ENCODE data around the gene IRF9.
"Not testable (repeated sequence)": the region's sequence is repeated elsewhere in the genome, so short reads cannot be mapped to it uniquely, and the experiment has no call there.

IRF9 gene

DNA sequence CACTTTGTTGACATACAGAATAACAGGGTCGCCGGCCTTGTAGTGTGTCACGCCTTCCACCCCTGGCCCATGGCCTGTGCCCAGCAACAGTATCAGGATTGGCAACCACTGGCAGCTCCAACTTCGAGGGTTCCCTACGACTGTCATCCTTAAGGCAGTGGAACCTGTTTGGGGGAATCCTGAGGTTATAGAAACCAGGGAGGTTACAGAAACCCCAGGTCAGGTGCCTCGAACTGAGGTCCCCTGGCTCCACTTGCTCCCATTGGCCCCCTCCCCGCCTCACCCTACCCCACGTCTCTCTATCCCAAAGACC lies 33.8 kb downstream of the IRF9 start:
- no peak for DNase-seq (ENCODE audit: low spot score)

- DNase-seq (ENCODE audit: low spot score) = peak; percentile 85
Observed at GRCh38 chr14:24195186-24196070, 34.4 kb downstream of the IRF9 start, which contains the start of gene TM9SF1. TM9SF1 (minus strand) TSS chr14:24195441; CDS start chr14:24195019, 422 bp downstream.

DNA sequence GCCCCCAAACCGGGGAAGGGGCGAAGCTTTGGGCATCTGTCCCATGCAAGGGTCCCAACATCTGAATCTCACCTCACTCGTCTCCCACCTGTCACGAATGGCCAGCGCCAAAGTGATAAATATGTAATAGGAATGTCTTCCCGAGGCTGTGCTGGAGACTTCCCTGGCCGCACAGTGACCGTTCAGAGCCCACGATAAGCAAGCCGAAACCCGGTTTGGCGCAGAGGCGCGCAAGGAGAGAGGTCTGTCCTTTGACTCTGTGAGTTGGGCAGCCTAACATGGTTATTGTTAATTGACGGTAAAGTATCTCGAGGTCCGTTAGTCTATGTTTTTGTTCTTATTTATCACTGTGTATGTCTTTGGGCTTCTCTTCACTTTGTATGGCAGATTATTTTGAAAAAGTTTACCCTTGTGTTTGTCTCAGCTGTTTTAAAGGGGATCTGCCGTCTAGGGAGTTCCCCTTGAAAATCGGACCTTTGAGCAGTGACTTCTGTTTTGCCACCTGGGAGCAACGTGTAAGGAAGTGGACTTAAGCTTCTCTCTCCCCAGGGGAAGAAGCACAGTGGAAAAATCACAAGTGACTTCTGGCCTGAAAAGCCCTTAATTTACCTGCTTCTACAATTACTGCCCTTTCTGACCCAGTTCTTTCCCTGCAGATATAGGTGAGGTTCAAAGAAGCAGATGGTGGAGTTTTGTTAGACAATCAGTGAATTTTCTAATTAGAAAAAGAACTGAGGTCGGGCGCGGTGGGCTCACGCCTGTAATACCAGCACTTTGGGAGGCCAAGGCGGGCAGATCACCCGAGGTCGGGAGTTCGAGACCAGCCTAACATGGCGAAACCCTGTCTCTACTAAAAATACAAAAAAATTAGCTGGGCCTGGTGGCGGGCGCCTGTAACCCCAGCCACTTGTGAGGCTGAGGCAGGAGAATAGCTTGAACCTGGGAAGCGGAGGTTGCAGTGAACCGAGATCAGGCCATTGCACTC lies 35.3 kb downstream of the IRF9 start:
- DNase-seq (ENCODE audit: low spot score) = no peak

- no peak for DNase-seq (ENCODE audit: low spot score)
Observed at GRCh38 chr14:24197056-24197450, 36.0 kb downstream of the IRF9 start.

GRCh38 chr14:24198814-24199524 lies 37.9 kb downstream of the IRF9 start:
- DNase-seq (ENCODE audit: low spot score) = no peak

DNA sequence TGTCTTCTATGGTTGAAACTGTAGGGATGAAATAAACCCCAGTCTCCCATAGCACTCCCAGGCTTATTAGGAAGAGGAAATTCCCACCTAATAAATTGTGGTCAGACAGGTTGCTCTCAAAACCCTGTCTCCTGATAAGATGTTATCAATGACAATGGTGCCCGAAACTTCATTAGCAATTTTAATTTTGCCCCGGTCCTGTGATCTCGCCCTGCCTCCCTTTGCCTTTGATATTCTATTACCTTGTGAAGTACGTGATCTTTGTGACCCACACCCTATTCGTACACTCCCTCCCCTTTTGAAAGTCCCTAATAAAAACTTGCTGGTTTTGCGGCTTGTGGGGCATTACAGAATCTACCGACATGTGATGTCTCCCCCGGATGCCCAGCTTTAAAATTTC lies 41.5 kb downstream of the IRF9 start:
- DNase-seq (ENCODE audit: low spot score) = not testable (repeated sequence)

GRCh38 chr14:24203249-24203886 lies 42.3 kb downstream of the IRF9 start:
- not testable (repeated sequence) for DNase-seq (ENCODE audit: low spot score)

DNA sequence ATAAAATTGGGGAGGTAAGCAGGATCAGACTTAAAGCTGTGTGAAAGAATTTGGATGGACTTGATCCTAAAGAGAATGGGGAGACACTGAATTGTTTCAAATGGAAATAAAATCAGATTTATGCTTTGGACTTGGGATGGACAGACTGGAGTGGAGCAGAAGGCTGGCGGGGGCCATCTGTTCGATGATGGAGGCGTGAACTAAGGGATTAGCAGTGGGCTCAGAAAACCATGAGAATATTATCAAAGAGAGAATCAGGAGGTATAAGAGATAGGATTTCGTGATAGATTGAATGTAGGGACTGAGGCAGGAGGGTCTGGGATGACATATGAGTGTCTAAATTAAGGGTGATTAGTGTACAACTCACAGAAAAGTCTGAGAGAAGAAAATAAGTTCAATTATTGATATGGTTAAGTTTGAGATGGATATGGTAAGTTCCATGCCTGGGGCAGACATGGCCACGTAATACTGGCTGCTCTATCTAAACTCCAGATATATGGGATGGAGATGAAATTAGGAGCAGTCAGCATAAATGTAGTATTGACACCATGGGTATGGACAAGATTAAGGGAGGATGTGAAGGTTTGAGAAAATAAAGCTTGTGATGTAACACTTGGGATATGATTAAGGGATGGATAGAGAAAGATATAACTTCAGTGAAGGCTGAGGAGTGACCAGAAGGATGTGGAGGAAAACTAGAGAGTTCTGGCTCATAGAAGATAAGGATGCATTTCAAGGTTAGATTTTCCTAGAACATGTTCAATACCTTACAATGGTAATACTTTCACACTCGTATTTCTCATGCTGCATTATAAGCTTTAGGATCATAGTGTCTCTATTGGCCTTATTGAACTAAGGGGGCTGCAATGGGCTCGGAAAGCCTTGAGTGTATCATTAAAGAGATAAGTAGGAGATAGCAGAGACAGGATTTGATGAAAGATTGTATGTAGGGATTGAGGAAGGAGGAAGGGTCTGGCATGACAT lies 43.4 kb downstream of the IRF9 start:
- DNase-seq (ENCODE audit: low spot score) = no peak

DNA sequence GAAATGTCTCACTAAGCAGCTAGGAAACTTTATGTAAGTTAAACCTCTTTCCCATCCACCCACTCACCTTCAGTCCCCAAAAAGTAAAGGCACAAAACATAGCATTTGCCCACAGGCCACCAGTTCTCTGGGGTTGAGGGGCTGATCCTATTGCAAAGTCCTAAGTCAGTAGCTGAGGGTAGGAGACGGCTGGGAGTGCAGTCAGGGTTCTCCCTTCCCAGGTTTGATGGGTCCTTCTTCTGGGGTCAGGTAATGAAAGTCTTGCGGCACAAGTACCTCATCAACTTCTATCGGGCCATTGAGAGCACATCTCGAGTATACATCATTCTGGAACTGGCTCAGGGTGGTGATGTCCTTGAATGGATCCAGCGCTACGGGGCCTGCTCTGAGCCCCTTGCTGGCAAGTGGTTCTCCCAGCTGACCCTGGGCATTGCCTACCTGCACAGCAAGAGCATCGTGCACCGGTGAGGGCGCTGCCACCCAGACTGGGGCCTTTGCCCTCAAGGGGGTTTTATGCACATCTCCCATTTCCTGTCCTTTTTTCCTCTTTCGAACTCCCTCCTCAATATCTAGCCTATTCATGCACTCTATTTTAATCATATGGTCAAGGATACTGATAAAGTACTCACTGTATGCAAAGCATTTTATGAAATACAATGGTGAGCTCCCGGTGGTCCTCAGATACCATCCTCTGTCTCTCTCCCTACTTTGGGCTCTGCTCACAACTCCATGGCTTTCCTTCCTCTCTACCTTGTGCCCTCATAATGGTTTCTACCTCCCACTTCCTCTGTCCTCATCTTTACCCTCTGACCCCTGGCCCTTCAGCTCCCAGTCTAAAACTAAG lies 45.4 kb downstream of the IRF9 start:
- no peak for DNase-seq (ENCODE audit: low spot score)

DNA sequence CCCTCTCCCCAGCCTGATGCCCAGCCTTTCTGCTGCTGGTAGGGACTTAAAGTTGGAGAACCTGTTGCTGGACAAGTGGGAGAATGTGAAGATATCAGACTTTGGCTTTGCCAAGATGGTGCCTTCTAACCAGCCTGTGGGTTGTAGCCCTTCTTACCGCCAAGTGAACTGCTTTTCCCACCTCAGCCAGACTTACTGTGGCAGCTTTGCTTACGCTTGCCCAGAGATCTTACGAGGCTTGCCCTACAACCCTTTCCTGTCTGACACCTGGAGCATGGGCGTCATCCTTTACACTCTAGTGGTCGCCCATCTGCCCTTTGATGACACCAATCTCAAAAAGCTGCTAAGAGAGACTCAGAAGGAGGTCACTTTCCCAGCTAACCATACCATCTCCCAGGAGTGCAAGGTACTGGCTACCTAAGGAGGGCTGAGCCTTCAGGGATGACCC lies 46.1 kb downstream of the IRF9 start:
- no peak for DNase-seq (ENCODE audit: low spot score)

- DNase-seq (ENCODE audit: low spot score) = no peak
Observed at GRCh38 chr14:24207625-24208024, 46.6 kb downstream of the IRF9 start.

DNA sequence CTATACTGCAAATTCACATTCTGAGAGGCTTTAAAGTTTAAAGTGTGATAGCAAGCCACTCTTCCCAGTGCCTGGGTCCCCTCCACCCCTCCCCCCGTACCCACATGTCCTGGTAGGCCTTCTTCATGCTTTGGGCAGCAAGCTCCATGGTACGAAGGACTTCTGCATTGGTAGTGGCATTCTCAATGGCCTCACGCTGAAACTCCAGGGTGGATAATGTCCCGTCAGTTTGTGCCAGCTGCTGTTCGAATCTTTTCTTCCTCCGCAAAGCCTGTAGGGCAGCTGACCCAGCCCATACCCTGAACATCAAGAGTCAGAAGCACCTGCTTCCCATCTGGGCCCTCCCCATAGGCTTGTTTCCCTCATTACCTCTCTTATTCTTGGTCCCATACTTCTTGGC lies 50.2 kb downstream of the IRF9 start:
- DNase-seq (ENCODE audit: low spot score) = no peak

GRCh38 chr14:24212924-24213865 lies 52.1 kb downstream of the IRF9 start, which contains the start of gene CHMP4A:
CHMP4A (minus strand) TSS chr14:24213488; CDS start chr14:24213439, 49 bp downstream.
- peak; percentile 95 for DNase-seq (ENCODE audit: low spot score)

DNA sequence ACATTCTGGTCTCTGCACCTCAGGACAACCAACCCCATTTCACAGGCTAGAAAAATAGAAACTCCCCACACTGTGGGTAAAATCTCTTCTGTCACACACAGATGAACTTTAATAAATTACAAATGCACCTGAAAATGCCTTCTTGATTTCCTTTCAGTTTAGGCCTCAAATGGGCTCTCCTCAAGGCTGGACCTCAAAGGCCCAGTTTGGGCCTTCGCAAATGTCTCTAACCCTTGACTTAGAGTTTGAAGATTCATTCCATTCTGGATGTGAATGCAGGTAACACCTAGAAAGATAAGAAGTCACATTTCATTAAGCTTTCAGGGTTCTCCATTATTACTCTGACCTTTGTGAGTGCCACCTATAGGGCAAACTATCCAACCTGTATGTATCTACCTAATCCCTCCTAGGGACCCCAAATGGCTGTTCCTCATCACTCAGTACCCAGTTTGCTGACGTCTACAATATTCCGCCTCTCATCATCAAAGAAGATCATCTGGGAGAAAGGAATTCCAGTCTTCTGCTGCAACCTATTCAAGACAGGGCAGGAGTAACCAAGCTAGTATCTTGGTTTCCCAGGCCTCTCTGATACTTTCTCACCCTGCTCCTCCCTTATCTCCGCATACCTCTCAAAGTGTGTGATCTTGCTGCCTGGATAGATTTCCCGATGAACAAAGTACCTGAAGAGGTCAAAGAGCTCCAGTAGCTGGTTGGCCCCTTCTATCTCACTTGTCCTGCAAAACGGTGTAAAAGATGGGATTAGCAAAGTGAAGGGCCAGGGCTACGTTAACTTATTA lies 53.0 kb downstream of the IRF9 start:
- DNase-seq (ENCODE audit: low spot score) = no peak

DNA sequence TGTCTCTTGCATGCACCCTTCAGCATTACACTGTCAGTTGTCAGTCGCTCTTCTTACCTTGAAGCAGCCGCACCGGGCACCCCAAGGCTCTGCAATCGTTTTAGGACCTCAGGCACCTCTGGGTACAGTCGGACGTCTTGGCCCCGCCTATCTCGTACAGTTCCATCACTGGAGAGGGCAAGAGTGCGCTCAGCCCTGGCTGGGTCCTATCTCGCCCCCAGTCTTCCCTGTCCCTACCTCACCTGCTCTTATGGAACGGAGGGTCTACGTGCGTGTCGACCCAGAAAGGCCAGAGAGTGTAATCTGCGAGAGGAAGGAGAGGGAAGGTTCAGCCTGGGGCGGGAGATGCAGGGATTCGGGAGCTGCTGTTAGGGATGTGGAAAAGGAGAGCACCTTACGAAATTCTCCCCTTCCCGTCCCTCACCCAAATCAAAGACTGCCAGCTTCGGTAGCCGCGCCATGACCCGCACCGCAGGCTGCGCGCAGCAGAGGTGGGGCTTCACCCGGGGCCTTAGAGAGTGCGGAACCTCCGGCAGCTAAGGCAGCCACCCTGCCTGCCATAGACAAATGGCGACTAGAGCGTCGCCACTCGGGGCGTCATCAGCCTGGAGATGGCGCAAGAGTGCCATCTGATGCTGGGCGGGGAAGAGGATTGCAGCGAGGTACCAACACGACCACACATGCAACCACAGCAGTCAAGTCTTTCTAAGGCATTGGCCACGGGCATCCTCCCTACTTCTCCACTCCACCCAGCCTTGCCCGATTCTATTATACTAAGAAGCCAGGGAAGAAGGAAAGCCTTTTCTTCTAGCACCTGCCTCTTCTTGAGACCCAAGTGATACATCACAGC lies 54.7 kb downstream of the IRF9 start, which contains the start of gene MDP1:
Gene MDP1 (minus strand): TSS at position 572 of the 850 bp plus-strand sequence. CDS start 111 bp downstream, at position 461.
- DNase-seq (ENCODE audit: low spot score) = peak; percentile 88

Measured in CD4-positive, alpha-beta T cell treated with Interleukin-6 at 100 ng/mL for 8 hours (primary cell).